ENCODE measurements around the gene KLK10.

KLK10 gene

DNA sequence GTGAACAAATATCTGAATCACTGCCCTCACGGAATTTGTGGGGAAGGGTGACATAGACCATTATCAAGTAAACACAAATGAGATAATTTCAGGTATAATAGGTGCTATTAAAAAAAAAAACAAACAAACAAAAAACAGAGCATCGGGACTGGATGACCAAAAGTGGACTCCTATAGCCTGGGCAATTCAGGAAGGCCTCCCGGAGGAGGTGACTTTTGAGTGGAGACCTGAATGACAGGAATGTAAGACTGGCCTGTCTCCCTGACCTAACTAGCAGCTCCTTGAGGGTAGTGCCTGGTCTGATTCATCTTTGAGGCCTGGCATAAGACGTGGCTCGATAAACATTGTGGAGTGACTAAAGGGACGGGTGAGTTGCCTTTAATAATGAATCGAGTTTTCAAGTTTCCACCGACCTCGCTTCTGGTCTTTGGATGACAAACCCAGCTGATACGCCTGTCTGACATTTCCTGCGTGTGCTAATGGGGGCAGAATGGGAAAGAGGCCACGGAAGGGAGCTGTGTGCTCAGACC, 6.8 kb downstream of the KLK10 start:
- H3K27me3 ChIP-seq (ENCODE audit: insufficient read depth, low read length), result peaks cover 31% of the 10 kb centered on the region
- H3K36me3 ChIP-seq (ENCODE audit: insufficient read depth, low read depth, low read length), result no peaks in the 10 kb centered on the region
- no peaks in the 10 kb centered on the region for H3K4me1 ChIP-seq (ENCODE audit: insufficient read depth, low read length)
- H3K4me3 ChIP-seq (ENCODE audit: low read length), result no peak overlapping the region
- no peak overlapping the region for H3K27ac ChIP-seq (ENCODE audit: low read length)
- no peaks in the 10 kb centered on the region for H3K9me3 ChIP-seq (ENCODE audit: insufficient read depth, low read depth, low read length)
- H3K9ac ChIP-seq (ENCODE audit: low read depth, low read length), result no peak overlapping the region

DNA sequence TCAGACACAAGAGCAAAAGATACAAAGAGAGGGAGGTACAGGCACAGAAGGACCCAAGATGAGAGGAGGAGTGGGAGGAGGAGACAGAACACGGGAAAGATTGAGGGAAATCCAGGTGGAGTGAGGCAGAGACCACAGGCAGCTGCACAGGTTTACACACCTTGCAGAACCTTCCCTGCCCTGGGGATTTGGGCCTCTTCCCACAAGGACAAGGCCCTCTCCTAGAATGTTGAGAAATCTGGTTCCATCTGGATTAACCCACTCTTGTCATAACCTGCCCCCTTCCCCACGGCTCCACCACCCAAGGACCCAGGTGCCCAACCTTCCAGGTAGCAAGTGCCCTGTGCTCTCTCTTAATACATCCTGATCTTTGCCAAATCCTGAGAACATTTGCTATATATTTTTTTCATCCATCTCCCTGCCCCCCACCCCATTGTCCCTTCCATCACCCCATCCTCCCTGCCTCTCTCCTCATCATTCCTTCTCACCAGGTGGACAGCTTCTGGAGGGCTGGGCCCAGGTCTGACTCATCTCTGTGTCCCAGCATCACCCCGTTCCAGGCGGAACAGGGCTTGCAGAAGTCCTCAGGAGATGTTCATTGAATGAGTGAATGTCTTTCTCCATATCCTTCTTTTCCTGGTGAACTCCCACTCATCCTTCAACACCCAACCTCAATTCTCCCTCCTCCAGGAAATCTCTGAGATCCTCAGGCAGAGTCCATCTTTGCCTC, 9.3 kb downstream of the KLK10 start:
- no peak overlapping the region for H3K9ac ChIP-seq (ENCODE audit: low read depth, low read length)
- no peak overlapping the region for H3K27ac ChIP-seq (ENCODE audit: low read length)
- no peak overlapping the region for H3K4me3 ChIP-seq (ENCODE audit: low read length)
- H3K9me3 ChIP-seq (ENCODE audit: insufficient read depth, low read depth, low read length), result no peaks in the 10 kb centered on the region
- H3K4me1 ChIP-seq (ENCODE audit: insufficient read depth, low read length), result no peaks in the 10 kb centered on the region
- peaks cover 10% of the 10 kb centered on the region; the same call in 1 of the 2 replicates for H3K27me3 ChIP-seq (ENCODE audit: insufficient read depth, low read length)
- no peaks in the 10 kb centered on the region for H3K36me3 ChIP-seq (ENCODE audit: insufficient read depth, low read depth, low read length)

DNA sequence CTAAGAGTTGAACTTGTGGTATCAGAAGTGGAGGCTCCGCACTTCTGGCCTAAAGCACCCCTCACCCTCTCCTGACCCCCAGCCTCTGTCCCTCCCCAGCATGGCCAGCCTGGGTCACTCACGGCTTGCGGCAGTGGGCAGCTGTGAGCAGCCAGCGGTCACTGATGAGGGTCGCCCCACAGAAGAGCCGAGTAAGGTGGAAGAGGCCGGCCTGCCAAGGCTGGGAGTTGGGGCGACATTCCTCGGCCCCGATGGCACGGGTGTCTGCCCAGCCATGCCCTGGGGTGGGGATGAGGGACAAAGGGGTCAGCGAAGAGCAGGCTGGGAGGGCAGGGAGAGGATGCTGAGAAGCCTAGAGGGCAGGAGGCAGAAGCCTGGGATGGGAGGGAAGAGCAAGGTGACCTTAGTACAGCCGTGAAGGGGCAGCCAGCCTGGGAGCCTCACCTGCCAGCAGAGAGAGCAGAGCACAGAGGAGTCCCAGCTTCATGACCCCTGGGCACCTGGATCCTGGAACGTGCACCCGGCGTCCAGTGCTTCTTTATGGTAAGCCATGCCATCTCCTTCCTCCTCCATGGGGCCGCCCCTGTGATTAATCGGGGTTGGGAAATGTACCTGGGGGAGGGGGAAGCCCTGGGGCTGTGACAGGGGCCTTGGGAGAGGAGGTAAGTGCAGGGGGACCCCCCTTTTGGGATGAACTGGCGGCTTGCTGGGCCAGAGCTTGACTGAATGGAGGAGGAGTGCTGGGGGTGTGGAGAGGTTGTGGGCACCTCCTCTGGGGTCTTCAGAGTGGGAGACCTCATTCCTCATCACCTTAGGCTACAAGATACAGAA, 10.2 kb downstream of the KLK10 start:
- Histone ChIP-seq H3K9ac (ENCODE audit: low read depth, low read length) (no peak overlapping the region), H3K27ac (ENCODE audit: low read length) (no peak overlapping the region), H3K4me1 (ENCODE audit: insufficient read depth, low read length) (no peaks in the 10 kb centered on the region), H3K27me3 (ENCODE audit: insufficient read depth, low read length) (peaks cover 4% of the 10 kb centered on the region; the same call in 1 of the 2 replicates), H3K36me3 (ENCODE audit: insufficient read depth, low read depth, low read length) (no peaks in the 10 kb centered on the region), H3K9me3 (ENCODE audit: insufficient read depth, low read depth, low read length) (no peaks in the 10 kb centered on the region), H3K4me3 (ENCODE audit: low read length) (no peak overlapping the region)

DNA sequence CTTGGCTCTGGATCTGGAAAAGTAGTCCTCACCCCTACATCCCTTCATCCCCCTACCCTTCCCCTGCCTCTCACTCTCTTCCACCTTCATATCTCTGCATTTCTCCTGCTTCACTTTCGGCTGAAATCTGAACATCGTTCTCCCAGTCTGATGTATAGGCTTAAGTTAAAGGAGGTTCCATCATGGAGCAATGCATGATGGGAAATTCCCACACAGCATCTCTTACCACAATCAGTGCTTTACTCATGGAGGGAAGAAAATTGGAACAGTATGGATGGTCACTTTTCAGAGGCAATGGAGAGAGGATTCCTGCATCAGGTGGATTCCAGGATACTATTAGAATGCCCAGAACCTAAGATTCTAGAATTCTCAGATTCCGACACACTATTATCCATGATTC, 12.0 kb downstream of the KLK10 start:
- Histone ChIP-seq H3K4me3 (ENCODE audit: low read length) (no peak overlapping the region), H3K36me3 (ENCODE audit: insufficient read depth, low read depth, low read length) (no peaks in the 10 kb centered on the region), H3K27me3 (ENCODE audit: insufficient read depth, low read length) (no peaks in the 10 kb centered on the region; the same call in 1 of the 2 replicates), H3K9me3 (ENCODE audit: insufficient read depth, low read depth, low read length) (no peaks in the 10 kb centered on the region), H3K27ac (ENCODE audit: low read length) (no peak overlapping the region), H3K4me1 (ENCODE audit: insufficient read depth, low read length) (no peaks in the 10 kb centered on the region), H3K9ac (ENCODE audit: low read depth, low read length) (no peak overlapping the region)

DNA sequence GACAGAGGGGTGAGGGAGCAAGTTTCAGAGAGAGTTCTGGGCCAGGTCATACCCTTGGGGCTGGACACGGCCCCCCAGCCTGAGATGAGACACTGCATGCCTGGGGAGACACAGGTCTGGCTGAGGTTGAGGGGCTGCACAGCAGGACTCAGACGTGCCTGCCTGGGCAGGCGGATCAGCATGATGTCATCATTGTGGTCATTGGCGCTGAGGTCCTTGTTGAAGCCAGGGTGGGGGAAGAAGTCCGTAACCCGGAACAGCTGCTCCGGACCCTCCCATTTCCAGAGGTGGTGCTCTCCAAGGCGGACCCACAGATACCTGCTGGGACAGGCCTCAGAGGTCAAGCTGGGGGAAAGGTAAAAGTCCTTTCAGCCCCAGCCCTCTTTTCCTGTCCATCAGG, 13.1 kb downstream of the KLK10 start:
- Histone ChIP-seq H3K9me3 (ENCODE audit: insufficient read depth, low read depth, low read length) (no peaks in the 10 kb centered on the region), H3K36me3 (ENCODE audit: insufficient read depth, low read depth, low read length) (no peaks in the 10 kb centered on the region), H3K27me3 (ENCODE audit: insufficient read depth, low read length) (no peaks in the 10 kb centered on the region; the same call in 1 of the 2 replicates), H3K4me1 (ENCODE audit: insufficient read depth, low read length) (peaks cover 3% of the 10 kb centered on the region; the same call in 1 of the 2 replicates), H3K9ac (ENCODE audit: low read depth, low read length) (no peak overlapping the region), H3K4me3 (ENCODE audit: low read length) (no peak overlapping the region), H3K27ac (ENCODE audit: low read length) (no peak overlapping the region)

DNA sequence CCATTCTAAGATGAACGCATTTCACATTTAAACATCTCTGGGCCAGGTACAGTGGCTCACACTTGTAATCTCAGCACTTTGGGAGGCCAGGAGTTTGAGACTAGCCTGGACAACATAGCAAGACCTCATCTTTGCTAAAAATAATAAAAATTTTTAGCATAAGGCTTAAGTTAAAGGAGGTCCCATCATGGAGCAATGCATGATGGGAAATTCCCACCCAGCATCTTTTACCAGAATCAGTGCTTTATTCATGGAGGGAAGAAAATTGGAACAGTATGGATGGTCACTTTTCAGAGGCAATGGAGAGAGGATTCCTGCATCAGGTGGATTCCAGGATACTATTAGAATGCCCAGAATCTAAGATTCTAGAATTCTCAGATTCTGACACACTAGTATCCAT, 14.3 kb downstream of the KLK10 start:
- Histone ChIP-seq H3K4me3 (ENCODE audit: low read length) (no peak overlapping the region), H3K4me1 (ENCODE audit: insufficient read depth, low read length) (peaks cover 3% of the 10 kb centered on the region; the same call in 1 of the 2 replicates), H3K36me3 (ENCODE audit: insufficient read depth, low read depth, low read length) (no peaks in the 10 kb centered on the region), H3K9ac (ENCODE audit: low read depth, low read length) (no peak overlapping the region), H3K27me3 (ENCODE audit: insufficient read depth, low read length) (no peaks in the 10 kb centered on the region; the same call in 1 of the 2 replicates), H3K27ac (ENCODE audit: low read length) (no peak overlapping the region), H3K9me3 (ENCODE audit: insufficient read depth, low read depth, low read length) (no peaks in the 10 kb centered on the region)

DNA sequence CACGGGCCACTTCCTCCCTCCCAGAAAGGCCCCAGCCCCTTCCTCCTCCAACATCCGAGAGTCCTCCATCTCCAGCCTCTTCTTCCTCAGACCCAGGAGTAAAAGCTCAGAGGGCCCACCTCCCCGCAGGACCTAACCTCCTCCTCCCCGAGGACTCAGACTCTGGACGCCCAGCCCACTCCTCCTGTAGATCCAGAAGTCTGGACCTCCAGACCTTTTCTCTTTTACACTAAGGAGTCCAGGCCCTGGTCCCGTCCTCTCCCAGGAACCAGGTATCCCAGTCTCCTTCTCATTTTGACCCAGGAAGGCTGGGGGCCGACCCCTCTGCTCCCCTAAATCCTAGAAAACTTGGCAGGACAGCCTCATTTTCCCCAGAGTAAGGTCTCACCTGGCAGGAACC, 16.2 kb downstream of the KLK10 start:
- Histone ChIP-seq H3K4me3 (ENCODE audit: low read length) (no peak overlapping the region), H3K9me3 (ENCODE audit: insufficient read depth, low read depth, low read length) (no peaks in the 10 kb centered on the region), H3K27ac (ENCODE audit: low read length) (no peak overlapping the region), H3K4me1 (ENCODE audit: insufficient read depth, low read length) (peaks cover 3% of the 10 kb centered on the region; the same call in 1 of the 2 replicates), H3K36me3 (ENCODE audit: insufficient read depth, low read depth, low read length) (no peaks in the 10 kb centered on the region), H3K27me3 (ENCODE audit: insufficient read depth, low read length) (no peaks in the 10 kb centered on the region), H3K9ac (ENCODE audit: low read depth, low read length) (no peak overlapping the region)

DNA sequence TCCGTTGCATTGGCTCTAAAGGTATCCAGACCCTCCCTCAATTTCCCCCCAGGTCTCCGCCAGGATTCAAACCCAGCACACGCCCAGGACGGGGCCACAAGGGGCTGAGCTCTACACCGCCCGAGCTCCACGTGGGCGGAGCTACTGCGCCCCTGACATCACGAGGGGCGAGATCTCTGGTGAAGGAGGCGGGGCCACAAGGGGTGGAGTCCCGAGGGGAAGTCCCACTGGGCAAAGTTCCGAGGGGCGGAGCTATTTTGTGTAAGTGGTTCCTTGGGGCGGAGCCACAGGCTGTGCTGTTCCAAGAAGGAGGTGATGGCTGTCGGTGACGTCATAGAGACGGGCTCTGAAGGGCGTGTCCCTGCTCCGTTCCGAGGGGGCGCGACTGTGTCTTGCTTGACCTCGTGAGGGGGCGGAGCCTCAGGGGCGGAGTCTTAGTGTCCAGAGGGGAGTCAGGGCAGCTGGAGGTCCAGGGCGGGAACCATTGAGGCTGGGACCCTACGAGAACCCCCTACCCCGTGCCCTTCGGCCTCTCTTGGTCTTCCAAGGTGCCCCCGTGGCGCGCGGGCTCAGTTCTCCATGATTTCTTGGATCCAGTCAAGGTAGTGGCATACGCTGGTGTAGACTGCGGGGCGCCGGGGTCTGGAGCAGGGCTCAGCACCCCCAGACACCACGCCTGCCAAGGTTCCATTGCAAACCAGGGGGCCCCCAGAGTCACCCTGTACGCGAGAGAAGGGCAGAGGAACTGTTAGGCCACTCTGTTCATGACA, 16.8 kb downstream of the KLK10 start:
- H3K9me3 ChIP-seq (ENCODE audit: insufficient read depth, low read depth, low read length), result no peaks in the 10 kb centered on the region
- H3K9ac ChIP-seq (ENCODE audit: low read depth, low read length), result no peak overlapping the region
- H3K36me3 ChIP-seq (ENCODE audit: insufficient read depth, low read depth, low read length), result no peaks in the 10 kb centered on the region
- no peak overlapping the region for H3K27ac ChIP-seq (ENCODE audit: low read length)
- H3K4me1 ChIP-seq (ENCODE audit: insufficient read depth, low read length), result peaks cover 3% of the 10 kb centered on the region; the same call in 1 of the 2 replicates
- H3K27me3 ChIP-seq (ENCODE audit: insufficient read depth, low read length), result no peaks in the 10 kb centered on the region
- H3K4me3 ChIP-seq (ENCODE audit: low read length), result peak overlapping the region; percentile 33; the same call in 1 of the 2 replicates

DNA sequence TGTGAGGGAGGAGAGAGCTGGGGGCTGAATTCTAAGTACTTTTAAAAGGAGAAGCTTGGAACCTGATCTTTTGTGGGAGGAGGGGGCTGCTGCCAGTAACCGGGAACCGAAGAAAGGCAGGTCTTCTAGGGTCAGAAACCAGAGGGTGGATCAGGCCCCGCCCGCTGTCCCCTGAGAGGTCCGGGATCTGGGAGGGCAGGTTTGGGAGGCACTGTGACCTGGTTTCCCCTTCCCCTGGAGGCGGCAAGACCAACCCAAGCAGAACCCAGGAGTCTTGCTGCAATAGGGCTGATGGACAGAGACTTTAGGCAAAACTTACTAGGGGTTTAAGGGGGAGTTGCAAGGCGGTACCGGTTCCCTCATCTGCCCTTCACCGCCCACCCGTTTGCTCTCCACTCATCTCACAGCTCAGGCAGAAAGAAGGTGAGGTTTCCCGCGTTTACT, 17.4 kb downstream of the KLK10 start:
- H3K27me3 ChIP-seq (ENCODE audit: insufficient read depth, low read length), result 0 out of 2 replicates have a peak, but pooled peaks cover 2% of the 10 kb centered on the region
- peaks cover 3% of the 10 kb centered on the region; the same call in 1 of the 2 replicates for H3K4me1 ChIP-seq (ENCODE audit: insufficient read depth, low read length)
- H3K27ac ChIP-seq (ENCODE audit: low read length), result no peak overlapping the region
- peak overlapping the region; percentile 33; the same call in 1 of the 2 replicates for H3K4me3 ChIP-seq (ENCODE audit: low read length)
- no peak overlapping the region for H3K9ac ChIP-seq (ENCODE audit: low read depth, low read length)
- no peaks in the 10 kb centered on the region for H3K36me3 ChIP-seq (ENCODE audit: insufficient read depth, low read depth, low read length)
- no peaks in the 10 kb centered on the region for H3K9me3 ChIP-seq (ENCODE audit: insufficient read depth, low read depth, low read length)

DNA sequence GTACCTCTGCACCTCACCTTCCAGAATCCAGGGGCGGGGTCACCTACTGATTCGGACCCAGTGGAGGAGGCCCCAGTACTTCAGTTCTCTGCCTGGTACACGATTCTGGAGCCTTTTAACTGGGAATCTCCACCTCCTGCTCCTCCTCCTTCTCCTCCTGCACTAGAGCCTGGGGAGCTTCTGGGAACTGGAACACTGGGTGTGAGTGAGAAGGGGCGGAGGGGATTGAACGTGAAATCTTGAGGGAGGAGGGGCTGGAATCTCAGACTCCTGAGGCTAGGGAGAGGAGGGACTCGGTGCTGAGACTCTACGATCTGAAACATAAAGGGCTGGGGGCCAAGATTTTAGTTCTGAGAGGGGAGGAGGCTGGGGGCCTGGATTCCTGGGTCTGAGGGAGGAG, 18.0 kb downstream of the KLK10 start, which contains the start of gene KLK8:
Gene KLK8, minus strand, starts transcription at position 90 of the 400 bp plus-strand sequence. CDS start 437 bp downstream, outside the sequence.
- Histone ChIP-seq H3K4me3 (ENCODE audit: low read length) (peak within 1 kb of the TSS; percentile 33), H3K27ac (ENCODE audit: low read length) (no peak within 1 kb of the TSS), H3K36me3 (ENCODE audit: insufficient read depth, low read depth, low read length) (no peaks in the 10 kb centered on the region), H3K27me3 (ENCODE audit: insufficient read depth, low read length) (0 out of 2 replicates have a peak, but pooled peaks cover 4% of the 10 kb centered on the region), H3K9ac (ENCODE audit: low read depth, low read length) (no peak within 1 kb of the TSS), H3K9me3 (ENCODE audit: insufficient read depth, low read depth, low read length) (no peaks in the 10 kb centered on the region), H3K4me1 (ENCODE audit: insufficient read depth, low read length) (peaks cover 3% of the 10 kb centered on the region; the same call in 1 of the 2 replicates)

DNA sequence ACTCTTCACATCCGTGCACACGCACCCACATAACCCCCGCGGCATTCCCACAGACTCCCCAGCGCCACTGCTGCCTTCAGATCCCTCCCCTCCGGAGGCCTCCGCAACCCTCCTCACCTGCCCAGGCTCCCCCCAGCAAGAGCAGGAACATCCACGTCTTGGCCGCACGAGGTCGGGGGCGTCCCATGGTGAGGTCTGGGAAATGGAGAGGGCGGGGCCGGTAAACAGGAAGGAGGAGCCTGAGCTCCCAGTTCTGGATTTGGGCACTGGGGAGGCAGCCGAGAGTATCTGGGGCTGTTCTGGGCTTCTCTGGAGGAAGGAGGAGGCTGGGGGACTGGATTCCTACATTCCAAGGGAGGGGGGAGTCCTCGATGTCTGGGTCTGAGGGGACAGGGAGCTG, 18.5 kb downstream of the KLK10 start:
- Histone ChIP-seq H3K4me3 (ENCODE audit: low read length) (no peak overlapping the region; the same call in 1 of the 2 replicates), H3K36me3 (ENCODE audit: insufficient read depth, low read depth, low read length) (no peaks in the 10 kb centered on the region), H3K9me3 (ENCODE audit: insufficient read depth, low read depth, low read length) (no peaks in the 10 kb centered on the region), H3K27me3 (ENCODE audit: insufficient read depth, low read length) (0 out of 2 replicates have a peak, but pooled peaks cover 4% of the 10 kb centered on the region), H3K4me1 (ENCODE audit: insufficient read depth, low read length) (peaks cover 3% of the 10 kb centered on the region; the same call in 1 of the 2 replicates), H3K9ac (ENCODE audit: low read depth, low read length) (no peak overlapping the region), H3K27ac (ENCODE audit: low read length) (no peak overlapping the region)

Data from iPS-20b (cell line).